Muscle layer of colon (tissue), 2 donors: ENCODE measurements around the gene OR51V1.
"Not testable (repeated sequence)": the region's sequence is repeated elsewhere in the genome, so short reads cannot be mapped to it uniquely, and the experiment has no call there.

Source experiments
- H3K27ac ChIP-seq: one replicate; pipeline ENCODE4 v1.7.0; 2013; ENCODE audit warnings: low read depth, mild to moderate bottlenecking, low read length, moderate library complexity
- H3K27me3 ChIP-seq, 2 donors: one replicate each; pipeline ENCODE4 v1.7.0; 2013; ENCODE audit warnings: low read length in 2 of 2, mild to moderate bottlenecking in 2 of 2; ENCODE audit not compliant: insufficient read depth in 2 of 2, control insufficient read depth in 1 of 2
- H3K36me3 ChIP-seq: one replicate; pipeline ENCODE4 v1.7.0; 2013; ENCODE audit warnings: mild to moderate bottlenecking, low read length; ENCODE audit not compliant: insufficient read depth
- H3K4me1 ChIP-seq: one replicate; pipeline ENCODE4 v1.7.0; 2013; ENCODE audit warnings: mild to moderate bottlenecking, low read length; ENCODE audit not compliant: insufficient read depth
- H3K4me3 ChIP-seq, 2 donors: one replicate each; pipeline ENCODE4 v1.7.0; 2013; ENCODE audit warnings: low read length in 2 of 2, low read depth in 1 of 2, mild to moderate bottlenecking in 1 of 2, moderate library complexity in 1 of 2
- H3K9ac ChIP-seq: one replicate; pipeline ENCODE4 v1.7.0; 2013; ENCODE audit warnings: low read length
- H3K9me3 ChIP-seq: one replicate; pipeline ENCODE4 v1.7.0; 2013; ENCODE audit warnings: mild to moderate bottlenecking, low read length
- donor health status: abdominal sarcoma.
- donor health status: Adenocarcinoma of cecum.

Gene OR51V1

GRCh38 chr11:5200582-5200981, at the start of gene OR51V1:
TSS of gene OR51V1 (minus strand) at chr11:5200682. CDS start at chr11:5200682, 0 bp downstream.
- Histone ChIP-seq H3K9ac (no peak within 1 kb of the TSS), H3K4me1 (no peaks in the 10 kb centered on the region), H3K36me3 (no peaks in the 10 kb centered on the region), H3K27me3 (no peaks in the 10 kb centered on the region), H3K9me3 (no peaks in the 10 kb centered on the region), H3K27ac (no peak within 1 kb of the TSS), H3K4me3 (no peak within 1 kb of the TSS)

GRCh38 chr11:5249807-5250396, 49.4 kb upstream of the OR51V1 start, which contains the start of gene HBG1:
TSS of gene HBG1 (minus strand) at chr11:5249857. CDS start at chr11:5249804, 53 bp downstream.
- not testable (repeated sequence) for H3K27me3 ChIP-seq, H3K9me3 ChIP-seq, H3K4me3 ChIP-seq, H3K4me1 ChIP-seq, H3K9ac ChIP-seq, H3K27ac ChIP-seq, H3K36me3 ChIP-seq

GRCh38 chr11:5248498-5248897, 48.0 kb upstream of the OR51V1 start:
- not testable (repeated sequence) for H3K4me1 ChIP-seq, H3K27me3 ChIP-seq, H3K4me3 ChIP-seq, H3K9me3 ChIP-seq, H3K27ac ChIP-seq, H3K9ac ChIP-seq, H3K36me3 ChIP-seq

GRCh38 chr11:5247472-5248192, 47.1 kb upstream of the OR51V1 start:
- Histone ChIP-seq H3K4me3 (no peak overlapping the region), H3K4me1 (no peaks in the 10 kb centered on the region), H3K9me3 (no peaks in the 10 kb centered on the region), H3K27me3 (no peaks in the 10 kb centered on the region), H3K36me3 (no peaks in the 10 kb centered on the region), H3K9ac (no peak overlapping the region), H3K27ac (no peak overlapping the region)

- Histone ChIP-seq H3K27me3 (no peaks in the 10 kb centered on the region), H3K36me3 (no peaks in the 10 kb centered on the region), H3K9ac (no peak overlapping the region), H3K9me3 (no peaks in the 10 kb centered on the region), H3K4me3 (no peak overlapping the region), H3K4me1 (no peaks in the 10 kb centered on the region), H3K27ac (no peak overlapping the region)
Observed at GRCh38 chr11:5246772-5247471, 46.4 kb upstream of the OR51V1 start.

- H3K36me3 ChIP-seq: no peaks in the 10 kb centered on the region
- H3K4me3 ChIP-seq: no peak overlapping the region
- H3K27me3 ChIP-seq: no peaks in the 10 kb centered on the region
- H3K27ac ChIP-seq: no peak overlapping the region
- H3K9ac ChIP-seq: no peak overlapping the region
- H3K4me1 ChIP-seq: no peaks in the 10 kb centered on the region
- H3K9me3 ChIP-seq: no peaks in the 10 kb centered on the region
Observed at GRCh38 chr11:5245155-5245554, 44.7 kb upstream of the OR51V1 start.

- Histone ChIP-seq H3K9me3 (no peaks in the 10 kb centered on the region), H3K4me1 (no peaks in the 10 kb centered on the region)
Observed at GRCh38 chr11:5243816-5244180, 43.3 kb upstream of the OR51V1 start.

GRCh38 chr11:5242933-5243815, 42.7 kb upstream of the OR51V1 start:
- Histone ChIP-seq H3K9ac (no peak overlapping the region), H3K9me3 (no peaks in the 10 kb centered on the region), H3K27ac (no peak overlapping the region), H3K27me3 (no peaks in the 10 kb centered on the region), H3K4me1 (no peaks in the 10 kb centered on the region), H3K36me3 (no peaks in the 10 kb centered on the region), H3K4me3 (no peak overlapping the region)

More at GRCh38 chr11:5243816-5244180, 43.3 kb upstream of the OR51V1 start:
- no peak overlapping the region for H3K4me3 ChIP-seq
- H3K36me3 ChIP-seq: no peaks in the 10 kb centered on the region
- no peaks in the 10 kb centered on the region for H3K27me3 ChIP-seq
- H3K27ac ChIP-seq: no peak overlapping the region
- no peak overlapping the region for H3K9ac ChIP-seq

- no peak overlapping the region for H3K9ac ChIP-seq
- H3K27ac ChIP-seq: no peak overlapping the region
- H3K27me3 ChIP-seq: no peaks in the 10 kb centered on the region
- no peaks in the 10 kb centered on the region for H3K36me3 ChIP-seq
- no peaks in the 10 kb centered on the region for H3K9me3 ChIP-seq
- H3K4me3 ChIP-seq: no peak overlapping the region
- no peaks in the 10 kb centered on the region for H3K4me1 ChIP-seq
Observed at GRCh38 chr11:5242208-5242607, 41.7 kb upstream of the OR51V1 start.

- Histone ChIP-seq H3K4me3 (no peak overlapping the region), H3K4me1 (no peaks in the 10 kb centered on the region), H3K27me3 (no peaks in the 10 kb centered on the region), H3K9ac (no peak overlapping the region), H3K9me3 (no peaks in the 10 kb centered on the region), H3K27ac (no peak overlapping the region), H3K36me3 (no peaks in the 10 kb centered on the region)
Observed at GRCh38 chr11:5241458-5241857, 41.0 kb upstream of the OR51V1 start.

GRCh38 chr11:5240458-5240857, 40.0 kb upstream of the OR51V1 start:
- Histone ChIP-seq H3K36me3 (no peaks in the 10 kb centered on the region), H3K9me3 (no peaks in the 10 kb centered on the region), H3K9ac (no peak overlapping the region)

More at GRCh38 chr11:5240458-5240857, 40.0 kb upstream of the OR51V1 start:
- no peak overlapping the region for H3K27ac ChIP-seq
- no peak overlapping the region for H3K4me3 ChIP-seq
- no peaks in the 10 kb centered on the region for H3K27me3 ChIP-seq
- no peaks in the 10 kb centered on the region for H3K4me1 ChIP-seq
